Activated CD4-positive, CD25-positive, alpha-beta regulatory T cell treated with anti-CD3 and anti-CD28 coated beads, Interleukin-2, amount 50 U/mL, for 16 hours (primary cell): ENCODE data around the gene PPP4R4.
"Not testable (repeated sequence)": the region's sequence is repeated elsewhere in the genome, so short reads cannot be mapped to it uniquely, and the experiment has no call there.

Source experiments
- DNase-seq: peaks from one replicate; pipeline ENCODE4 v3.0.0-alpha.2; 2020; ENCODE audit warnings: low read depth, low spot score

PPP4R4 gene

GRCh38 chr14:94143711-94144110 is 30.4 kb upstream of the PPP4R4 start:
- DNase-seq = no peak

GRCh38 chr14:94144765-94145164 is 29.4 kb upstream of the PPP4R4 start:
- DNase-seq = no peak

GRCh38 chr14:94145902-94146527 is 28.1 kb upstream of the PPP4R4 start:
- no peak for DNase-seq

DNA sequence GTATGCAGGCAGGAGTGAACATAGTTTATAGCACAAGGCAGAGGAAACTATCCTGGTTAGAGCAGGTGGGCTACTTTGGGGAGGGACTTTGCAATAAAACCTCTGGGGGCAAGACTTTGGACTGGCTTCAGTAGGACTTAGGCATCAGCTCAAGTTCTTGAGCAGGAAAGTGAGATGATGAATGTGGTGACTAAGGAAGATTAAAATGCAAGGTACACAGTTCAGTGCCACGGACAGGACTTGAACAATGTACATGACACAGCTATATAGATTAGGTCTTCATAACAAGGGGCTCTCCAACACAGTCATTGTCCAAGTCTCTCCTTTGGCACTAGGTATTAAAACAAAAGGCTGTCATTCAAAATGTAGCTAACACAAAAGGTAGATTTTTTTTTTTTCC is 21.4 kb upstream of the PPP4R4 start:
- no peak for DNase-seq

DNA sequence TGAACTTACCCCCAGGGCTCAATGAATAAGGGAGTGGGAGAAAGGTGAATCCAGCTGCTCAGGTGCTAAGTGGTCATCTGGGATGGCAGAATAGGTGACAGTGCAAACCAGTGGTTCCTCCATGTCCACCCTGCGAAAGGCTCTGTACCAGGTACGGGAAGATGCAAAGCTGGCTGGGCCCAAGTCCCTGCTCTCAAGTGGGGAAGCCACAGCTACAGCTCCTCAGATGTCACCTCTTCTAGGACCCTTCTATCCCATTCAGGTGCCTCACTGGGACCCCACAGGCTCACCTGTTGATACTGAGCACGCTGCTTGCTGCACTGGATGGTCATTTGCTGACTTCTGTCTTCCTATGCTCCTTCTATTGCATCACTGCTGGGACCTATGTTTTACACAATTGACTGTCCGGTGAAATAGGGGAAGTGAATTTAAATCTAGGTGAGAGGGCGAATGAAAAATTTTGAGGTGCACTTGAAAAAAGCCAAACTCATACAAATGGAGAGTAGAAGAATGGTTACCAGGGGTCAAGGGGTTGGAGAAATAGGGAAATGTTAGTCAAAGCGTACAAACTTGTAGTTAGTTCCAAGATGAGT is 20.3 kb upstream of the PPP4R4 start:
- no peak for DNase-seq

GRCh38 chr14:94156143-94156542 is 18.0 kb upstream of the PPP4R4 start:
- not testable (repeated sequence) for DNase-seq

GRCh38 chr14:94157197-94157596 is 16.9 kb upstream of the PPP4R4 start:
- DNase-seq = no peak

DNA sequence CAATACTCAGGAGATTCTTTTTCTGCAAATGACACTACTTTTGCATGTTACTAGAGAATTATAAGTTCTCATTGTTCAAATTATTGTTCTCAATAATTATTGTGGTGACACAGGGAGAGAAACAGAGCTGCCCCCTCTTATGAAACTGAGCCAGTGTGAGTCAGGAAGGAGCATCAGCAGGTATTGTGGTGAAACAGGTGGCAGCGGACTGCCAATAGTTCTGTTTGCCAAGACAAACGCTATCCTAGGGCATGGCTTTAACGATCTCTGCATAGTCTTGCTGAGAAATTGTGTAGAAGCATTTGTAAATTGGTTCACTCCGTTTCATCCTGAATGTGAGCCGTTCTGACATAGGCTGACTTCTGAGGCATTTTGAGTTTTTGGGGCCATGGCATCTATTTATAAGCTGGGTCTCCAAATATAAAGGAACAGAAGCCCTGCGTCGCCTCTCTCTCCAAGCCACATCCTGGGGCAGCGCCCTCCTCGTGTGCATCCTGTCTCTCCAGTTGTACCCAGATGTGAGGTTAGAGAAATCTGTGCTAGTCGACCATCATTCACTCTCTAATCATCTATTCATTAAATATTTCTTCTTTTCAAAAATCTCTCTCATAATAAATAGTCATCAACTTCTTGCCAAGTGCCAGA is 15.8 kb upstream of the PPP4R4 start:
- no peak for DNase-seq

- DNase-seq = no peak
Observed at GRCh38 chr14:94161058-94161457, 13.1 kb upstream of the PPP4R4 start.

- no peak for DNase-seq
Observed at GRCh38 chr14:94161981-94162380, 12.1 kb upstream of the PPP4R4 start.

- no peak for DNase-seq
Observed at GRCh38 chr14:94162466-94162865, 11.7 kb upstream of the PPP4R4 start.

DNA sequence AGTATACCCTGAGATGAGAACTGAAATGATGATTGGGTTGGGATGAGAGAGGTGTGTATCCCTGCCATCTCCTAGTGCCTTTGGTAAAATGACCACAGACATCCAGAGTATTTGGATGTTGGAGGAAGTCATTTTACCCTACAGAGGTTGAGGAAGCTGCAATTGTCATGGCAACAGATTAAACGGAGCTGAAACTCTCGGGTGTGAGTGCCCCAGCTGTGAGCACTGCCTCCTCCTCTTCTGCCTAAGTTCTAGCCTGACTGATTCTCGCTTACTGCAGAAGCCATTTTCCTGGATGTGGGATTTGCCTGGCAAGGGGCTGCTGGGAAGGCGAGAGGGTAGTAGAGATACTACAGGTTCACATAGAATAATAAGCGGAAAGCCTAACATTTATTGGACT is 10.3 kb upstream of the PPP4R4 start:
- DNase-seq = no peak

DNA sequence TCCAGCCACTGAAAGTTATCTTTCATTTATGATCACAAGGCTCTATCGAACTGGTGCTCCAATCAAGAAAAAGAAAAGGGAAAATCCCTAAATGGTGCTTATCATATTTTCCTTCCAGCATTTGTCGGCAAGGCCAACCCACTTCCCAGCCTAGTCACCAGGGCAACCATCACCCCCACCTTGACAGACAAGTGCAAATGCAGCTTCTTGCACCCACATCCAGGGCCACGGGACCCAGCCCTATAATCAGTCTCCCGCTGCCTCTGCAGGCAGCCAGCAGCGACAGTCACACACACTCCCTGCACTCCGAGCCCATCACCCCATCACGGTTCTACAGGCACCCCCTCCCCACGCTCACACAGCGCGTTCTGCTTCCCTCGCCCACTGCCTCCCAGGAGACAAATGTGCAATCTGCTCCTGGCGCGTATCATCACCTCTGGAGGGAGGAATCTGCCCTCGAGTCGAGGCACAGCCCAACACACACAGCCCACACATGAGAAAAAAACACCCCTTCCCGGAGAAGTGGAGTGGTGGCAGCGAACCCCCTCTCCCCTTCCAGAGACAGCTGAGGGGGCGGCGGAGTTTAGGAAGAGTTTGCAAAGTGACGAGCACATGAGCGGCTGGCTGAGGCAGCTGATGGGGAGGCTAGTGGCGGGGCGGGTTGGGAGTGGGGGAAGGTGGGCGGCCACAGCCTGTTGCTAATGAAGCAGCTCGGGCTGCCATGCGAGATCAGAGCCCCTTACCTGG is 9.3 kb upstream of the PPP4R4 start:
- DNase-seq = no peak

- no peak for DNase-seq
Observed at GRCh38 chr14:94165744-94166143, 8.4 kb upstream of the PPP4R4 start.

DNA sequence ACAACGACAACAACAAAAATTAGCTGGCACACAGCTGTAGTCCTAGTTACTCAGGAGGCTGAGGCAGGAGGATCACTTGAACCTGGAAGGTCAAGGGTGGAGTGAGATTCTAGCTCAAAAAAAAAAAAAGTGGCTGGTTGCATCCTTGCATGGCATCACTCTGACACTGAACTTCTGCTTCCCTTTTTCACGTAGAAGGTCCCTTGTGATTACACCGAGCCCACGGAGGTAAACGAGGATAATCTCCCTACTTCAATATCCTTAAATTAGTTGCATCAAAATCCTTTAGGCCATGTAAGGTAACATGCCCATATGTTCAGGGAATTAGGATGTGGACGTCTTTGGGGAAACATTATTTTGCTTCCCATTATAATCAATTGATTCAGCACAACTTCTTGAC is 4.0 kb upstream of the PPP4R4 start:
- no peak for DNase-seq

DNA sequence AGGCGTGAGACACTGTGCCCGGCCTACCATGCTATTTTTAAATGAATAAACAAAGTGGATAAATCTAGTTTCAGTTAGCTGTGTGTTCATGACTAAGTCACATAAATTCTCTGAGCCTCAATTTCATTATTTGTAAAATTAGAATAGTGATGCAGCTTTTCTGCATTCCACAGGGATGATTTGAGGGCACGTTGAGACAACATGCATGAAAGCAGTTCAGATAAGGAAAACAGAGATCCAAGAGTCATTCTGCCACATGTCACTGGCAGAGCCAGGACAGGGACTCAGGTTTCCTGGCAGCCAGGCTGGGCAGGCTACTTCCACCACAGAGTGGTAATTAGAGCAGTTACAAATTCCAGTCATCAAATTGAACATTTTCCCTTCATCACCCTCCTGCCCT is 2.9 kb upstream of the PPP4R4 start:
- DNase-seq = no peak

GRCh38 chr14:94172545-94172944 is 1.6 kb upstream of the PPP4R4 start:
- DNase-seq = no peak

DNA sequence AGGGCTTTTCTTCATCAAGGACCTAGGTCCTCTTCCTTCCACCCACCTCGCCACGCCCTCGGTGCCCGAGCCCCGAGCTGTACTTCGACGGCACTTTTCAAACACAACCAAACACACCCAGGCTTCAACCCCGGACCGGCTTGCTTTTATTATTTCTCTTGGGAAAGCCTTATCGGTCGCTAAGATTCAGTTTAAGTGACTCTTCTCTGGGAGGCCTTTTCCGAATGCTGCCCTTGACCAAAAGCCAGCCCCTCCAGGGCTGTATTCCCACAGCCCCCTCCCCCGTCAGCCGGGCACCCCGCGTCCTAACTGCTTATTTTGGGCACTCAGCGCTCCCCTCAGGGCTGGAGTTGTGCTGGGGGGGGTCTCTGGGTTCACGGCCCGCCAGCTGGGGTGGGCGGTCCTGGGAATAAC is 644 bp upstream of the PPP4R4 start:
- DNase-seq = no peak

GRCh38 chr14:94174604-94175010 is 485 bp downstream of the PPP4R4 start:
- no peak for DNase-seq

DNA sequence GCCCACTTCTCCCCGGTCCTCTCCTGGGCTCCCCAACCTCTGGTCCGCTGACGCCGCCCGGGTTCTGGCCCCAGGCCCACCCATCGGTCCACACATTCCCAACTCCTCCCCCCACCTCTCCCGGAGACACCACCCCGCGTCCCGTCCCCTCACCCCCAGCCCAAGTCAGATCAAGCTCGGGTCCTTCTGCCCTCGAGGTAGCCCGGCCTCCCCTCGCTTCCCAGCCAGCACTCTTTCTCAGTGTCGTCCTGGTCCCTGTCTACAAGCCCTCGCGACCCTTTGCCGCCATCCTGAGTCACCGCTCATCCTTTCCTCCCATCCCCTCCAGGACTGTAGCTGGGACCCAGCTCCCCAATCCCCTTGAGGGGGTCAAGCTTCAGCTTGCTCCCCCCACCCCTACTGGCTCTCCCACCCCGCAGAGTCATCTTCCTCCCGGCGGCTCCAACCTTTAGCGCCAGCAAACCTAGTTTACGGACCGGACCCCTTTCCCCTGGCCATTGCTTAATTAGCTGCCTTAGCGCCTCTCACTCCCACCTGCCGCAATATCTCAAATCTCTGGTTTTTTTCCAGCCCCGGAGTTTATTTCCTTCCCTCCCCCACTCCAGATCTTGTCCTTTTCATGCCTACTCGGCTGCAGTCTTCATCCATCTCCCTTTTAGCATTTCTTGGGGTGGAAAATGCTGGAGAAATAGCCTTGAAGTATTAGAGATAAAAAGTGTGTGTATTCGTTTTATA is 1.1 kb downstream of the PPP4R4 start:
- no peak for DNase-seq

DNA sequence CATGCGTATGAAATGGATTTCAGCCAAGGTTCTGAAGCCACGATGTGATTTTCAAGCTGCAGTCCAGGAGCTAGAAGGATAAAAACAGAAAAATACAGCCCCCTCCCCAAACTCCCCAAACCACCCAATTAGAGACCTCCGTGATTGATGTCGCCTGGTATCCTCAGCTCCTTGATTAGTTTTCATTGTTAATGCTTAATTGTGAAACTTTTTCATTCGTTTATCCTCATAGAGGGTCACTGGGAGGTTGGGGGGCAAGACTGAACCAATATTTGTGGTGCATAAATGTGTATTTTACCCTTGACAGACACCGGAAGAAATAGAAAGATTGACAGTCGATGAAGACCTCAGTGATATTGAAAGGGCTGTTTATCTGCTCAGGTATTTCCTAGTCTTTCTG is 1.6 kb downstream of the PPP4R4 start:
- no peak for DNase-seq

DNA sequence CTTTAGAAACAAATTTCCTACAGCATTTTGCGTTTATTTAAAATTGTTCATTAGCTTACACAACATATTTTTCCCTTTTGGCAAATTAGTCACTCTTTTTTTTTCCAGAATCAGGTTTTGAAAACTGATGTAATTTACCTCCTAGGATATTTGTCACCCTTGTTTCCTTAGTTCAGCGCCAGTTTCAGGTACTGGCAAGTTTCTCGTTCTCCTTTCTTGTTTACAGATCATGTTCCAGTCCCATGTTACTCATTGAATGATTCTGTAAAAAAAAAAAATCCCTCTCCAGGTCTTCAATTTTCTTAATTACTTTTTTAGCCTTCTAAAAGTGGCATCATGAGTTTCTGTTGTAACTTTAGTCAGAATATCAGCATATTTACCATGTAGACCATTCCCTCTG is 2.7 kb downstream of the PPP4R4 start:
- no peak for DNase-seq
